ENCODE measurements around the gene TOP3B. TPM values are rescaled to one million over a fixed set of nuclear protein-coding genes. Genes with fewer than 3 reads are reported as not detected.

Gene TOP3B
- total and polyA plus RNA-seq, 2 experiments from 2014 or later = 35.7 to 77.7 TPM

DNA sequence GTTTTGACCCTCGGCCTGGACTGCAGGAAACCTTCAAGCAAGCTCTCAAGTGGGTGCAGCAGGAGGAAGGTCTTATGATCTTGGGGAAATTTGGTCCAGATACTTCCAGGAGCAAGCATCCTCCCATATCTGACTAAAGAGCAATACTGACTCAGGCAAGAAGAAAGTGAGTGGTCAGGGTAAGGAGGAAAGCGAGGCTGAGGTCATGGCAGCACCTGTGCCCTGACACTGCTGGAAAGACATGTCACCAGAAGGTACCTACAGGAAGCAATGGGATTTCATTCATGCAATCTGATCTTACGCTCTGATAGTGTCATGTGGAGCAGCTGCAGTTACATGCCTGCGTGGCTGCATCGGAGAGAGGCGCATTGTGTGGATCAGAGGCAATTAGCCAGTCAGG is 6.5 kb upstream of the TOP3B start:
- H3K27me3 Mint-ChIP-seq (ENCODE audit: insufficient read depth, low read depth, poor library complexity) = peaks cover 69% of the 10 kb centered on the region
- H3K9me3 Mint-ChIP-seq = no peaks in the 10 kb centered on the region
- TF ChIP-seq JUNB (IDR thresholded peaks at IDR 0.05; ENCODE audit: unreplicated experiment) = no peak
- no peak for TF ChIP-seq EZH2phosphoT487 (IDR thresholded peaks at IDR 0.05; ENCODE audit: unreplicated experiment)
- TF ChIP-seq, protein P1, sequence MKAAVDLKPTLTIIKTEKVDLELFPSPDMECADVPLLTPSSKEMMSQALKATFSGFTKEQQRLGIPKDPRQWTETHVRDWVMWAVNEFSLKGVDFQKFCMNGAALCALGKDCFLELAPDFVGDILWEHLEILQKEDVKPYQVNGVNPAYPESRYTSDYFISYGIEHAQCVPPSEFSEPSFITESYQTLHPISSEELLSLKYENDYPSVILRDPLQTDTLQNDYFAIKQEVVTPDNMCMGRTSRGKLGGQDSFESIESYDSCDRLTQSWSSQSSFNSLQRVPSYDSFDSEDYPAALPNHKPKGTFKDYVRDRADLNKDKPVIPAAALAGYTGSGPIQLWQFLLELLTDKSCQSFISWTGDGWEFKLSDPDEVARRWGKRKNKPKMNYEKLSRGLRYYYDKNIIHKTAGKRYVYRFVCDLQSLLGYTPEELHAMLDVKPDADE (IDR thresholded peaks at IDR 0.05) = no peak
- no peak for TF ChIP-seq CREB1 (CRISPR knock-in tag; IDR thresholded peaks at IDR 0.05; ENCODE audit: low read depth)
- no peak for TF ChIP-seq REST (IDR thresholded peaks at IDR 0.05; ENCODE audit: unreplicated experiment)
- no peak for TF ChIP-seq ZNF114 (CRISPR knock-in tag; IDR thresholded peaks at IDR 0.05)
- no peak for TF ChIP-seq STAT1 (IDR thresholded peaks at IDR 0.05; ENCODE audit: unreplicated experiment)
- TF ChIP-seq NANOG (IDR thresholded peaks at IDR 0.05; ENCODE audit: borderline replicate concordance) = no peak
- TF ChIP-seq, protein P2, sequence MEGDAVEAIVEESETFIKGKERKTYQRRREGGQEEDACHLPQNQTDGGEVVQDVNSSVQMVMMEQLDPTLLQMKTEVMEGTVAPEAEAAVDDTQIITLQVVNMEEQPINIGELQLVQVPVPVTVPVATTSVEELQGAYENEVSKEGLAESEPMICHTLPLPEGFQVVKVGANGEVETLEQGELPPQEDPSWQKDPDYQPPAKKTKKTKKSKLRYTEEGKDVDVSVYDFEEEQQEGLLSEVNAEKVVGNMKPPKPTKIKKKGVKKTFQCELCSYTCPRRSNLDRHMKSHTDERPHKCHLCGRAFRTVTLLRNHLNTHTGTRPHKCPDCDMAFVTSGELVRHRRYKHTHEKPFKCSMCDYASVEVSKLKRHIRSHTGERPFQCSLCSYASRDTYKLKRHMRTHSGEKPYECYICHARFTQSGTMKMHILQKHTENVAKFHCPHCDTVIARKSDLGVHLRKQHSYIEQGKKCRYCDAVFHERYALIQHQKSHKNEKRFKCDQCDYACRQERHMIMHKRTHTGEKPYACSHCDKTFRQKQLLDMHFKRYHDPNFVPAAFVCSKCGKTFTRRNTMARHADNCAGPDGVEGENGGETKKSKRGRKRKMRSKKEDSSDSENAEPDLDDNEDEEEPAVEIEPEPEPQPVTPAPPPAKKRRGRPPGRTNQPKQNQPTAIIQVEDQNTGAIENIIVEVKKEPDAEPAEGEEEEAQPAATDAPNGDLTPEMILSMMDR (conservative IDR thresholded peaks at IDR 0.05; ENCODE audit: low read depth in 2 of 2) = no peak
- TF ChIP-seq POLR2AphosphoS5 (IDR thresholded peaks at IDR 0.05; ENCODE audit: low read depth) = no peak
- TF ChIP-seq, protein P3, sequence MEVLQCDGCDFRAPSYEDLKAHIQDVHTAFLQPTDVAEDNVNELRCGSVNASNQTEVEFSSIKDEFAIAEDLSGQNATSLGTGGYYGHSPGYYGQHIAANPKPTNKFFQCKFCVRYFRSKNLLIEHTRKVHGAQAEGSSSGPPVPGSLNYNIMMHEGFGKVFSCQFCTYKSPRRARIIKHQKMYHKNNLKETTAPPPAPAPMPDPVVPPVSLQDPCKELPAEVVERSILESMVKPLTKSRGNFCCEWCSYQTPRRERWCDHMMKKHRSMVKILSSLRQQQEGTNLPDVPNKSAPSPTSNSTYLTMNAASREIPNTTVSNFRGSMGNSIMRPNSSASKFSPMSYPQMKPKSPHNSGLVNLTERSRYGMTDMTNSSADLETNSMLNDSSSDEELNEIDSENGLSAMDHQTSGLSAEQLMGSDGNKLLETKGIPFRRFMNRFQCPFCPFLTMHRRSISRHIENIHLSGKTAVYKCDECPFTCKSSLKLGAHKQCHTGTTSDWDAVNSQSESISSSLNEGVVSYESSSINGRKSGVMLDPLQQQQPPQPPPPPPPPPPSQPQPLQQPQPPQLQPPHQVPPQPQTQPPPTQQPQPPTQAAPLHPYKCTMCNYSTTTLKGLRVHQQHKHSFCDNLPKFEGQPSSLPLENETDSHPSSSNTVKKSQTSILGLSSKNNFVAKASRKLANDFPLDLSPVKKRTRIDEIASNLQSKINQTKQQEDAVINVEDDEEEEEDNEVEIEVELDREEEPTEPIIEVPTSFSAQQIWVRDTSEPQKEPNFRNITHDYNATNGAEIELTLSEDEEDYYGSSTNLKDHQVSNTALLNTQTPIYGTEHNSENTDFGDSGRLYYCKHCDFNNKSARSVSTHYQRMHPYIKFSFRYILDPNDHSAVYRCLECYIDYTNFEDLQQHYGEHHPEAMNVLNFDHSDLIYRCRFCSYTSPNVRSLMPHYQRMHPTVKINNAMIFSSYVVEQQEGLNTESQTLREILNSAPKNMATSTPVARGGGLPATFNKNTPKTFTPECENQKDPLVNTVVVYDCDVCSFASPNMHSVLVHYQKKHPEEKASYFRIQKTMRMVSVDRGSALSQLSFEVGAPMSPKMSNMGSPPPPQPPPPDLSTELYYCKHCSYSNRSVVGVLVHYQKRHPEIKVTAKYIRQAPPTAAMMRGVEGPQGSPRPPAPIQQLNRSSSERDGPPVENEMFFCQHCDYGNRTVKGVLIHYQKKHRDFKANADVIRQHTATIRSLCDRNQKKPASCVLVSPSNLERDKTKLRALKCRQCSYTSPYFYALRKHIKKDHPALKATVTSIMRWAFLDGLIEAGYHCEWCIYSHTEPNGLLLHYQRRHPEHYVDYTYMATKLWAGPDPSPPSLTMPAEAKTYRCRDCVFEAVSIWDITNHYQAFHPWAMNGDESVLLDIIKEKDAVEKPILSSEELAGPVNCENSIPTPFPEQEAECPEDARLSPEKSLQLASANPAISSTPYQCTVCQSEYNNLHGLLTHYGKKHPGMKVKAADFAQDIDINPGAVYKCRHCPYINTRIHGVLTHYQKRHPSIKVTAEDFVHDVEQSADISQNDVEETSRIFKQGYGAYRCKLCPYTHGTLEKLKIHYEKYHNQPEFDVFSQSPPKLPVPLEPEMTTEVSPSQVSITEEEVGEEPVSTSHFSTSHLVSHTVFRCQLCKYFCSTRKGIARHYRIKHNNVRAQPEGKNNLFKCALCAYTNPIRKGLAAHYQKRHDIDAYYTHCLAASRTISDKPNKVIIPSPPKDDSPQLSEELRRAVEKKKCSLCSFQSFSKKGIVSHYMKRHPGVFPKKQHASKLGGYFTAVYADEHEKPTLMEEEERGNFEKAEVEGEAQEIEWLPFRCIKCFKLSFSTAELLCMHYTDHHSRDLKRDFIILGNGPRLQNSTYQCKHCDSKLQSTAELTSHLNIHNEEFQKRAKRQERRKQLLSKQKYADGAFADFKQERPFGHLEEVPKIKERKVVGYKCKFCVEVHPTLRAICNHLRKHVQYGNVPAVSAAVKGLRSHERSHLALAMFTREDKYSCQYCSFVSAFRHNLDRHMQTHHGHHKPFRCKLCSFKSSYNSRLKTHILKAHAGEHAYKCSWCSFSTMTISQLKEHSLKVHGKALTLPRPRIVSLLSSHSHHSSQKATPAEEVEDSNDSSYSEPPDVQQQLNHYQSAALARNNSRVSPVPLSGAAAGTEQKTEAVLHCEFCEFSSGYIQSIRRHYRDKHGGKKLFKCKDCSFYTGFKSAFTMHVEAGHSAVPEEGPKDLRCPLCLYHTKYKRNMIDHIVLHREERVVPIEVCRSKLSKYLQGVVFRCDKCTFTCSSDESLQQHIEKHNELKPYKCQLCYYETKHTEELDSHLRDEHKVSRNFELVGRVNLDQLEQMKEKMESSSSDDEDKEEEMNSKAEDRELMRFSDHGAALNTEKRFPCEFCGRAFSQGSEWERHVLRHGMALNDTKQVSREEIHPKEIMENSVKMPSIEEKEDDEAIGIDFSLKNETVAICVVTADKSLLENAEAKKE (CRISPR knock-in tag; IDR thresholded peaks at IDR 0.05) = no peak
- TF ChIP-seq ZNF331 (CRISPR knock-in tag; IDR thresholded peaks at IDR 0.05; ENCODE audit: low read depth) = no peak
- TF ChIP-seq EZH2 (IDR thresholded peaks at IDR 0.05; ENCODE audit: low read depth, unreplicated experiment) = no peak
- no peak overlapping the region for H2AFZ ChIP-seq
- no peaks in the 10 kb centered on the region for H3K4me1 ChIP-seq (ENCODE audit: insufficient read depth)
- H3K27ac ChIP-seq (ENCODE audit: low read depth) = no peak overlapping the region
- H3K9me2 ChIP-seq (ENCODE audit: insufficient read depth) = no peaks in the 10 kb centered on the region
- ATAC-seq (no peak), DNase-seq (ENCODE audit: low spot score) (no peak)
- no peaks in the 10 kb centered on the region for H3K79me2 ChIP-seq (replicated peaks; ENCODE audit: insufficient read depth)
- H3K27ac Mint-ChIP-seq = no peak overlapping the region
- no peak overlapping the region for H3K4me3 ChIP-seq
- no peak overlapping the region for H3K4me2 ChIP-seq
- H3K36me3 Mint-ChIP-seq (ENCODE audit: low read depth) = no peaks in the 10 kb centered on the region
- no peaks in the 10 kb centered on the region for H3K36me3 ChIP-seq (ENCODE audit: insufficient read depth)
- no peaks in the 10 kb centered on the region for H4K20me1 ChIP-seq (replicated peaks; ENCODE audit: insufficient read depth)
- H3K27me3 ChIP-seq (ENCODE audit: insufficient read depth) = peaks cover 99% of the 10 kb centered on the region
- H3K4me1 Mint-ChIP-seq = no peaks in the 10 kb centered on the region
- H3K4me3 Mint-ChIP-seq = no peak overlapping the region
- H3F3A ChIP-seq (replicated peaks; ENCODE audit: low read depth) = no peaks in the 10 kb centered on the region; the same call in 1 of the 2 replicates

Measured in GM23338 (cell line).